SK-N-SH (cell line): ENCODE data around the gene ARID1B. TPM values are rescaled to one million over a fixed set of nuclear protein-coding genes. Genes with fewer than 3 reads are reported as not detected.
A peak's percentile ranks its signal among the peaks of the same experiment; 100 is the strongest.

Experiments
- CTCF ChIA-PET: fragments of 300-600, 350-600 bp; formaldehyde crosslinking; extraction: SDS; loops from one replicate; lab custom pipeline; 2021; lab: Yijun Ruan, JAX
- POLR2A ChIA-PET: fragments of 350-600 bp; sonication (Branson Sonifier 250); formaldehyde crosslinking; extraction: SDS; loops from one replicate; lab custom pipeline; 2020; ENCODE audit warnings: antibody characterized with exemption, inconsistent platforms; lab: Yijun Ruan, JAX
- DNase-seq: peaks from one replicate; pipeline ENCODE4 v3.0.0; 2012
- H2AFZ ChIP-seq: fragments of 200-600 bp; sonication (generic); 2 replicates; pipeline ENCODE4 v1.8.1; 2016; ENCODE audit warnings: antibody characterized with exemption, mild to moderate bottlenecking, low read depth
- H3F3A ChIP-seq: fragments of 200-600 bp; sonication (generic); replicated peaks from 2 replicates; pipeline ENCODE3; 2016; ENCODE audit warnings: antibody characterized with exemption, mild to moderate bottlenecking; ENCODE audit not compliant: insufficient read depth
- H3K27ac ChIP-seq, 2 experiments: fragments of 200-500 bp in 1 of 2; fragments of 200-600 bp in 1 of 2; sonication (Bioruptor generic) in 1 of 2; sonication (generic), shearing (Covaris generic) in 1 of 2; 2 replicates each; pipeline versions ENCODE4 v1.5.1 to v1.6.1; 2014 to 2016; ENCODE audit warnings: low read depth in 2 of 2, inconsistent platforms in 1 of 2, low read length in 1 of 2, mild to moderate bottlenecking in 1 of 2, mixed read lengths in 1 of 2
- H3K27me3 ChIP-seq: fragments of 200-600 bp; sonication (generic), shearing (Covaris generic); 2 replicates; pipeline ENCODE4 v1.6.1; 2016; ENCODE audit warnings: mixed run types; ENCODE audit not compliant: insufficient read depth
- H3K36me3 ChIP-seq, 2 experiments: fragments of 200-500 bp in 1 of 2; fragments of 200-600 bp in 1 of 2; sonication (Bioruptor generic) in 1 of 2; sonication (generic) in 1 of 2; replicated peaks in 1 of 2; 2 replicates each; pipeline versions ENCODE3 to v1.5.1; 2014 to 2016; ENCODE audit warnings: low read length in 1 of 2, mild to moderate bottlenecking in 1 of 2; ENCODE audit not compliant: insufficient read depth in 2 of 2, control insufficient read depth in 1 of 2
- H3K4me1 ChIP-seq, 2 experiments: fragments of 200-500 bp in 1 of 2; fragments of 200-600 bp in 1 of 2; sonication (Bioruptor generic) in 1 of 2; sonication (generic), shearing (Covaris generic) in 1 of 2; 2 replicates each; pipeline versions ENCODE4 v1.5.1 to v1.6.1; 2014 to 2016; ENCODE audit warnings: low read depth in 1 of 2, low read length in 1 of 2, mixed run types in 1 of 2; ENCODE audit not compliant: insufficient read depth in 2 of 2, control insufficient read depth in 1 of 2
- H3K4me2 ChIP-seq: fragments of 200-600 bp; sonication (generic), shearing (Covaris generic); 2 replicates; pipeline ENCODE4 v1.6.1; 2017; ENCODE audit warnings: mixed run types
- H3K4me3 ChIP-seq, 2 experiments: fragments of 200-500 bp in 1 of 2; fragments of 200-600 bp in 1 of 2; sonication (Bioruptor generic) in 1 of 2; sonication (generic), shearing (Covaris generic) in 1 of 2; 2 replicates each; pipeline versions ENCODE4 v1.5.1 to v1.8.1; 2014 to 2016; ENCODE audit warnings: low read depth in 2 of 2, inconsistent platforms in 1 of 2, low read length in 1 of 2, mild to moderate bottlenecking in 1 of 2, mixed read lengths in 1 of 2, moderate library complexity in 1 of 2
- H3K79me2 ChIP-seq: fragments of 200-600 bp; sonication (generic); 2 replicates; pipeline ENCODE4 v1.8.1; 2017; ENCODE audit warnings: mild to moderate bottlenecking; ENCODE audit not compliant: insufficient read depth
- H3K9ac ChIP-seq: fragments of 200-600 bp; sonication (generic); 2 replicates; pipeline ENCODE4 v1.6.1; 2017; ENCODE audit warnings: mixed run types
- H3K9me2 ChIP-seq: fragments of 200-600 bp; sonication (generic); 2 replicates; pipeline ENCODE4 v1.6.1; 2017; ENCODE audit warnings: mixed run types
- H3K9me3 ChIP-seq: fragments of 200-600 bp; sonication (generic); 2 replicates; pipeline ENCODE4 v1.6.1; 2017; ENCODE audit warnings: mixed run types, mild to moderate bottlenecking, moderate library complexity
- H4K20me1 ChIP-seq: fragments of 200-600 bp; sonication (generic); 2 replicates; pipeline ENCODE4 v1.6.1; 2017; ENCODE audit warnings: mild to moderate bottlenecking, mixed run types; ENCODE audit not compliant: insufficient read depth
- EP300 ChIP-seq, 2 experiments: IDR thresholded peaks; 2 replicates each; pipeline versions ENCODE4 v1.4.0 to v1.6.1; 2012; ENCODE audit warnings: borderline replicate concordance in 1 of 2, low read depth in 1 of 2, low read length in 1 of 2
- FOXJ3 ChIP-seq: sonication (generic); formaldehyde crosslinking; IDR thresholded peaks from 2 replicates; pipeline ENCODE4 v1.5.1; 2020; ENCODE audit warnings: mild to moderate bottlenecking, missing genetic modification reagents
- FOXM1 ChIP-seq: IDR thresholded peaks from 2 replicates; pipeline ENCODE4 v1.4.0; 2012; ENCODE audit warnings: low read depth, mild to moderate bottlenecking
- GABPA ChIP-seq: IDR thresholded peaks from 2 replicates; pipeline ENCODE4 v1.4.0; 2012; ENCODE audit warnings: low read depth, mild to moderate bottlenecking
- MAX ChIP-seq: IDR thresholded peaks from 2 replicates; pipeline ENCODE4 v1.4.0; 2012; ENCODE audit warnings: low read depth
- MXI1 ChIP-seq: IDR thresholded peaks from 2 replicates; pipeline ENCODE4 v1.6.1; 2012; ENCODE audit warnings: mild to moderate bottlenecking, low read depth, low read length, improper control_type of control experiment
- NRF1 ChIP-seq: IDR thresholded peaks from 2 replicates; pipeline ENCODE4 v1.6.1; 2012; ENCODE audit warnings: low read depth, mild to moderate bottlenecking, low read length
- PBX3 ChIP-seq: IDR thresholded peaks from 2 replicates; pipeline ENCODE4; 2012
- RCOR1 ChIP-seq: fragments of 150-350 bp; IDR thresholded peaks from 2 replicates; pipeline ENCODE4 v1.6.1; 2017; ENCODE audit warnings: antibody characterized with exemption, low read length
- RFX5 ChIP-seq: IDR thresholded peaks from 2 replicates; pipeline ENCODE4 v1.6.1; 2012; ENCODE audit warnings: mild to moderate bottlenecking, improper control_type of control experiment, low read length
- TAF1 ChIP-seq: IDR thresholded peaks from 2 replicates; pipeline ENCODE4 v1.6.1; 2012; ENCODE audit warnings: low read depth, mild to moderate bottlenecking, low read length, moderate library complexity, borderline replicate concordance
- USF1 ChIP-seq: IDR thresholded peaks from 2 replicates; pipeline ENCODE4 v1.4.0; 2012; ENCODE audit warnings: low read depth, borderline replicate concordance
- USF2 ChIP-seq: fragments of 150-350 bp; IDR thresholded peaks from 2 replicates; pipeline ENCODE4 v1.6.1; 2017; ENCODE audit warnings: antibody characterized with exemption, low read length, low read depth, borderline replicate concordance
- YY1 ChIP-seq: IDR thresholded peaks from 2 replicates; pipeline ENCODE4 v1.4.0; 2012; ENCODE audit warnings: low read depth, mild to moderate bottlenecking
- WGBS: methylation state at CpG from one replicate; pipeline ENCODE4 v1.1.6; 2017; ENCODE audit warnings: low lambda C conversion rate; 5-methylcytosine and 5-hydroxymethylcytosine counted together
- polyA plus RNA-seq, 3 experiments: library from polyadenylated mRNA; depleted of rRNA; stranded (reverse); fragments of >200 nt; gene quantifications; 2 replicates each; pipeline ENCODE4 v1.2.3, GENCODE V29; 2012

ARID1B gene
- polyA plus RNA-seq, 1 of the 3 experiments (the other 2 are of a cell fraction) = 13.6 TPM

GRCh38 chr6:156782691-156783320 is 5.6 kb downstream of the ARID1B start:
- Histone ChIP-seq H3K27me3 (no peaks in the 10 kb centered on the region), H3K79me2 (peaks cover 95% of the 10 kb centered on the region), H3K27ac (peak overlapping the region; percentile 58 to 65), H4K20me1 (peaks cover 76% of the 10 kb centered on the region), H3K9me2 (no peaks in the 10 kb centered on the region), H3K4me1 (peaks cover 0 to 25% of the 10 kb centered on the region in 2 experiments; a peak in 2 of 4 replicates), H3K4me3 (peak overlapping the region; percentile 66 to 75; a peak in 3 of 4 replicates), H3F3A (peaks cover 13% of the 10 kb centered on the region), H3K4me2 (peak overlapping the region; percentile 91), H3K9ac (peak overlapping the region; percentile 62; the same call in 1 of the 2 replicates), H3K9me3 (no peaks in the 10 kb centered on the region), H2AFZ (no peak overlapping the region), H3K36me3 (peaks cover 10 to 14% of the 10 kb centered on the region in 2 experiments)
- ChIA-PET POLR2A (no interaction called here), CTCF (no interaction called here)
- no peak for DNase-seq
- WGBS = 33% methylated on average over 2 of the region's 2 CpGs
- TF ChIP-seq MXI1 (no peak), RCOR1 (no peak), USF1 (no peak)

GRCh38 chr6:156783958-156784357 is 6.8 kb downstream of the ARID1B start:
- no peak overlapping the region for H3K9ac ChIP-seq

More at GRCh38 chr6:156783958-156784357, 6.8 kb downstream of the ARID1B start:
- H3K27me3 ChIP-seq = no peaks in the 10 kb centered on the region
- ChIA-PET CTCF (no interaction called here), POLR2A (no interaction called here)
- H3F3A ChIP-seq = peaks cover 13% of the 10 kb centered on the region
- no peak for DNase-seq
- no peaks in the 10 kb centered on the region for H3K9me3 ChIP-seq
- H3K4me1 ChIP-seq = peaks cover 0 to 26% of the 10 kb centered on the region in 2 experiments; a peak in 2 of 4 replicates
- no peak overlapping the region for H2AFZ ChIP-seq
- H4K20me1 ChIP-seq = peaks cover 88% of the 10 kb centered on the region
- 100% methylated on average over 6 of the region's 6 CpGs for WGBS
- H3K27ac ChIP-seq = no peak overlapping the region
- H3K4me3 ChIP-seq = no peak overlapping the region
- no peaks in the 10 kb centered on the region for H3K9me2 ChIP-seq
- H3K36me3 ChIP-seq = peaks cover 10 to 14% of the 10 kb centered on the region in 2 experiments
- peaks cover 99% of the 10 kb centered on the region for H3K79me2 ChIP-seq
- 0 out of 2 replicates have a peak overlapping the region, but pooled peaks have one; percentile 91 for H3K4me2 ChIP-seq
- no peak for TF ChIP-seq NRF1
- no peak for TF ChIP-seq USF1
- TF ChIP-seq MAX = no peak
- no peak for TF ChIP-seq TAF1
- no peak for TF ChIP-seq YY1
- TF ChIP-seq USF2 = no peak
- no peak for TF ChIP-seq FOXJ3 (CRISPR knock-in tag)
- TF ChIP-seq PBX3 = no peak
- no peak for TF ChIP-seq GABPA
- TF ChIP-seq FOXM1 = no peak
- TF ChIP-seq RCOR1 = no peak
- no peak for TF ChIP-seq EP300 (IDR thresholded peaks at IDR 0.05; ENCODE audit: borderline replicate concordance in 1 of 2, low read depth in 1 of 2, low read length in 1 of 2)
- TF ChIP-seq RFX5 = no peak
